A549 (cell line): ENCODE results near the gene FAS. TPM values are rescaled to one million over a fixed set of nuclear protein-coding genes. Genes with fewer than 3 reads are reported as not detected.

ENCODE experiments used
- ATAC-seq, 2 experiments: fragments of 200-7000 bp in 1 of 2; fragments of >200 bp in 1 of 2; cut with Nextera tagmentation in 1 of 2; cut with Tn5 transposase in 1 of 2; 3 replicates each; pipeline versions ENCODE4 v1.8.0 to v1.9.1; 2018 to 2020; ENCODE audit warnings: mild to moderate bottlenecking in 1 of 2, moderate library complexity in 1 of 2
- CTCF ChIA-PET: fragments of 300-600 bp; sonication (Branson Sonifier 250); formaldehyde crosslinking; extraction: SDS; loops from one replicate; lab custom pipeline; 2021; ENCODE audit warnings: antibody characterized with exemption, inconsistent platforms; lab: Yijun Ruan, JAX
- POLR2A ChIA-PET: fragments of 350-600 bp; formaldehyde crosslinking; extraction: SDS; loops from one replicate; lab custom pipeline; 2021; ENCODE audit warnings: antibody characterized with exemption, inconsistent platforms; lab: Yijun Ruan, JAX
- DNase-seq, 2 experiments: peaks; one replicate each; pipeline versions ENCODE4 v3.0.0 to v3.0.0-alpha.2; 2011 to 2016; ENCODE audit warnings: low read depth in 1 of 2, low spot score in 1 of 2
- FAIRE-seq: peaks from 2 replicates; lab custom pipeline; 2011; peaks lifted over from hg19 to GRCh38; lab: Jason Lieb, UNC
- H3K27ac ChIP-seq, 2 experiments: fragments of >200 bp; sonication (Bioruptor Twin); formaldehyde crosslinking; 3 replicates each; pipeline ENCODE4 v1.5.1; 2016 to 2017
- H3K4me1 ChIP-seq: fragments of >200 bp; sonication (Bioruptor Twin); formaldehyde crosslinking; 3 replicates; pipeline ENCODE4 v1.6.1; 2016
- H3K4me2 ChIP-seq: fragments of >200 bp; sonication (Bioruptor Twin); formaldehyde crosslinking; 3 replicates; pipeline ENCODE4 v1.6.1; 2016
- H3K4me3 ChIP-seq: fragments of >200 bp; sonication (Bioruptor Twin); formaldehyde crosslinking; 3 replicates; pipeline ENCODE4 v1.5.1; 2016
- H3K9me3 ChIP-seq: fragments of >200 bp; sonication (Bioruptor Twin); formaldehyde crosslinking; 3 replicates; pipeline ENCODE4 v1.6.1; 2016
- CHD2 ChIP-seq: fragments of 150-350 bp; IDR thresholded peaks from 2 replicates; pipeline ENCODE4 v1.6.1; 2014; ENCODE audit warnings: low read length; ENCODE audit not compliant: partially characterized antibody
- FOXS1 ChIP-seq: fragments of 250-450 bp; sonication (Bioruptor Pico); IDR thresholded peaks from 2 replicates; pipeline ENCODE4 v1.5.0; 2020; ENCODE audit warnings: mild to moderate bottlenecking, moderate library complexity
- HDAC2 ChIP-seq: fragments of 200-600 bp; sonication (generic); IDR thresholded peaks from 2 replicates; pipeline ENCODE4 v1.6.1; 2016
- HOXB13 ChIP-seq: fragments of 250-450 bp; sonication (Bioruptor Pico); IDR thresholded peaks from 2 replicates; pipeline ENCODE4 v1.5.0; 2020; ENCODE audit warnings: low read depth, mild to moderate bottlenecking, moderate library complexity
- HOXB5 ChIP-seq: fragments of 250-450 bp; sonication (Bioruptor Pico); IDR thresholded peaks from 2 replicates; pipeline ENCODE4 v1.5.0; 2020; ENCODE audit warnings: mild to moderate bottlenecking, moderate library complexity
- JUN ChIP-seq, 2 experiments: fragments of >200 bp; sonication (Bioruptor Twin); formaldehyde crosslinking; IDR thresholded peaks; 2 replicates in 1 of 2; 3 replicates in 1 of 2; pipeline ENCODE4 v1.6.1; 2016 to 2017
- KDM1A ChIP-seq: fragments of 200-600 bp; sonication (generic); IDR thresholded peaks from 2 replicates; pipeline ENCODE4 v1.6.1; 2016; ENCODE audit warnings: low read depth, mild to moderate bottlenecking
- MAFK ChIP-seq: fragments of 450-650 bp; IDR thresholded peaks from 2 replicates; pipeline ENCODE4 v1.6.1; 2014; ENCODE audit not compliant: partially characterized antibody
- NFE2L2 ChIP-seq: fragments of 150-350 bp; conservative IDR thresholded peaks from 2 replicates; pipeline ENCODE4 v1.6.1; 2014; ENCODE audit warnings: low read length
- NPAS2 ChIP-seq: fragments of 250-450 bp; sonication (Bioruptor Pico); IDR thresholded peaks from 2 replicates; pipeline ENCODE4 v1.8.0; 2022; ENCODE audit warnings: mild to moderate bottlenecking, moderate library complexity, borderline replicate concordance
- PHF8 ChIP-seq: fragments of 200-600 bp; sonication (generic); IDR thresholded peaks from 2 replicates; pipeline ENCODE4 v1.6.1; 2016; ENCODE audit warnings: low read depth, mild to moderate bottlenecking, antibody characterized with exemption, moderate library complexity, borderline replicate concordance
- RCOR1 ChIP-seq: fragments of 150-350 bp; IDR thresholded peaks from 2 replicates; pipeline ENCODE4 v1.6.1; 2014; ENCODE audit warnings: antibody characterized with exemption, low read length, low read depth
- REST ChIP-seq: fragments of 200-600 bp; sonication (generic); IDR thresholded peaks from 2 replicates; pipeline ENCODE4 v1.6.1; 2016; ENCODE audit warnings: antibody characterized with exemption, mild to moderate bottlenecking, moderate library complexity
- RNF2 ChIP-seq: fragments of 200-600 bp; sonication (generic); IDR thresholded peaks from 2 replicates; pipeline ENCODE4 v1.6.1; 2016; ENCODE audit warnings: low read depth, mild to moderate bottlenecking, antibody characterized with exemption, moderate library complexity, borderline replicate concordance
- TFCP2L1 ChIP-seq: fragments of 250-450 bp; sonication (Bioruptor Pico); IDR thresholded peaks from 2 replicates; pipeline ENCODE4 v1.5.0; 2021; ENCODE audit warnings: mild to moderate bottlenecking
- ZC3H11A ChIP-seq: fragments of 450-650 bp; IDR thresholded peaks from 2 replicates; pipeline ENCODE4 v1.6.1; 2014; ENCODE audit warnings: antibody characterized with exemption, mild to moderate bottlenecking
- ZFP36 ChIP-seq: fragments of 450-650 bp; IDR thresholded peaks from 2 replicates; pipeline ENCODE4 v1.6.1; 2014; ENCODE audit warnings: borderline replicate concordance; ENCODE audit not compliant: partially characterized antibody
- WGBS: methylation state at CpG from one replicate; pipeline ENCODE4 v1.1.6; 2017; ENCODE audit errors: missing lambda C conversion rate; 5-methylcytosine and 5-hydroxymethylcytosine counted together
- polyA plus RNA-seq, 4 experiments: library from polyadenylated mRNA; depleted of rRNA in 3 of 4; stranded (reverse); fragments of >200 nt; fragmentation: RNase III in 1 of 4; extraction: RNeasy Plus Mini Kit Qiagen cat#74134 plus additional on column Dnase treatment in 1 of 4; gene quantifications; 2 replicates in 3 of 4; 3 replicates in 1 of 4; pipeline ENCODE4 v1.2.3, GENCODE V29; 2011 to 2017
- TF ChIP-seq, protein P1 (sequence below): fragments of >200 bp; sonication (Bioruptor Twin); formaldehyde crosslinking; IDR thresholded peaks from 3 replicates; pipeline ENCODE4 v1.5.1; 2016
- TF ChIP-seq, protein P2 (sequence below): fragments of 450-650 bp; IDR thresholded peaks from 2 replicates; pipeline ENCODE4 v1.6.1; 2014; ENCODE audit warnings: antibody characterized with exemption
- TF ChIP-seq, protein P3 (sequence below): fragments of >200 bp; sonication (Bioruptor Twin); formaldehyde crosslinking; IDR thresholded peaks from 3 replicates; pipeline ENCODE4 v1.6.1; 2016

The FAS gene
- polyA plus RNA-seq, 2 of the 4 experiments (the other 2 are of a cell fraction), result 21.0 to 29.5 TPM

DNA sequence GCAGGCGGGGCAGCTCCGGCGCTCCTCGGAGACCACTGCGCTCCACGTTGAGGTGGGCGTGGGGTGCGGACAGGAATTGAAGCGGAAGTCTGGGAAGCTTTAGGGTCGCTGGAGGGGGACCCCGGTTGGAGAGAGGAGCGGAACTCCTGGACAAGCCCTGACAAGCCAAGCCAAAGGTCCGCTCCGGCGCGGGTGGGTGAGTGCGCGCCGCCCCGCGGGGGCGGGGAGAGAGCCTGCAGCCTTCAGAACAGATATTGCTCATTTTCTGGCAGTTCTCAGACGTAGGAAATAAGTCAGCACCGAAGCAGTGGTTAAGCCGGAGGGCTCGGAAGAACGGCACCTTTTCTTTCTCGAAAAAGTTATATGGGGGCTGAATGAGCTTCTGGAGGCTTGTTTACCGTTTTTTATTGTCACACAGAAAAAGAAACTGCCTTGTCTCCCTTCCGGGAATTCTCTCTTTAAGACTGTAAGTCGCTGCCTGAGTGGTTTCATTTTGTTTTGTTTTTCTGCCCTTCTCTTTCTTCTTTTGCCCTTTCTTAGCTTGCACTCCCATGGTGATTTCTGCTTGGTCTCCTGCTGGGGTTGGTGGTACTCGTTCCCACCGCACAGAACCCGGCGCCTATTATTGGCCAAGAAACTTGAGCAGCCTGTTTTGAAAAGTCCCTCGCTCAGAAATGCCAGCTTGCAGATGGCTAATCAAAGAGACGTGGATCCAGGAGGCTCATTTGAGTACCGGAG, 732 bp downstream of the FAS start (continued):
- TF ChIP-seq REST (no peak), NFE2L2 (no peak), PHF8 (peak; percentile 33; the same call in 1 of the 2 replicates), FOXS1 (CRISPR knock-in tag) (no peak), RNF2 (no peak), MAFK (peak; percentile 63), ZC3H11A (no peak)
- TF ChIP-seq, protein P1, sequence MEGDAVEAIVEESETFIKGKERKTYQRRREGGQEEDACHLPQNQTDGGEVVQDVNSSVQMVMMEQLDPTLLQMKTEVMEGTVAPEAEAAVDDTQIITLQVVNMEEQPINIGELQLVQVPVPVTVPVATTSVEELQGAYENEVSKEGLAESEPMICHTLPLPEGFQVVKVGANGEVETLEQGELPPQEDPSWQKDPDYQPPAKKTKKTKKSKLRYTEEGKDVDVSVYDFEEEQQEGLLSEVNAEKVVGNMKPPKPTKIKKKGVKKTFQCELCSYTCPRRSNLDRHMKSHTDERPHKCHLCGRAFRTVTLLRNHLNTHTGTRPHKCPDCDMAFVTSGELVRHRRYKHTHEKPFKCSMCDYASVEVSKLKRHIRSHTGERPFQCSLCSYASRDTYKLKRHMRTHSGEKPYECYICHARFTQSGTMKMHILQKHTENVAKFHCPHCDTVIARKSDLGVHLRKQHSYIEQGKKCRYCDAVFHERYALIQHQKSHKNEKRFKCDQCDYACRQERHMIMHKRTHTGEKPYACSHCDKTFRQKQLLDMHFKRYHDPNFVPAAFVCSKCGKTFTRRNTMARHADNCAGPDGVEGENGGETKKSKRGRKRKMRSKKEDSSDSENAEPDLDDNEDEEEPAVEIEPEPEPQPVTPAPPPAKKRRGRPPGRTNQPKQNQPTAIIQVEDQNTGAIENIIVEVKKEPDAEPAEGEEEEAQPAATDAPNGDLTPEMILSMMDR, result 0 out of 3 replicates have a peak, but pooled peaks have one; percentile 18

DNA sequence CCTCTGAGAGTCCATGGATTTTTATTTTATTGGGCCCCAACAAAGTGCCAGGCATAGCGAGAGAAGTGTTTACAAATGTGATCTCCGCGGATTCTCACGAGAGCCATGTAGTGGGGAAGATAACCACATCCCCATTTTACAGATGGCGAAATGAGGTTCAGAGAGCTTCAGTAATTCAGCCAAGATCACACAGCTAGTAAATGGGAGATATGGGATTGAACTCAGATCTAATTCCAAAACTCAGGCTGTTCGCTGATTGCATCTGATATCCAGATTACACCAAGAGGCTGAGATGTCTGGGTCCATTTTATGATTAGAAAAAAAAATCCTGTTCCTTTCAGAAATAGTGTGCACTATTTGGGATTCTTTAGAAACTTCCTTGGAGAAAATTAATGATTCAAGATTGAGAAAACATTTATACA, 1.3 kb downstream of the FAS start:
- H3K9me3 ChIP-seq, result no peaks in the 10 kb centered on the region
- ChIA-PET POLR2A (interaction anchor here (1.6 kb wide), 1 partner anchor 215 kb away, joined by 6 read pairs; the partner anchor contains the start of gene CH25H), CTCF (interaction anchor here (0.8 to 4.1 kb wide), 4 partner anchors 38 to 226 kb away, joined by 5 to 32 read pairs (median 12); no protein-coding TSS in a partner anchor)
- 10% methylated on average over 6 of the region's 6 CpGs for WGBS
- peak; percentile 8 to 10; a peak in 4 of 6 replicates for ATAC-seq
- no peak for TF ChIP-seq JUN (IDR thresholded peaks at IDR 0.05)
- TF ChIP-seq KDM1A, result peak; percentile 93
- TF ChIP-seq HOXB13, result no peak
- no peak for TF ChIP-seq TFCP2L1 (CRISPR knock-in tag)
- peak; percentile 72 for TF ChIP-seq ZFP36
- TF ChIP-seq, protein P2, sequence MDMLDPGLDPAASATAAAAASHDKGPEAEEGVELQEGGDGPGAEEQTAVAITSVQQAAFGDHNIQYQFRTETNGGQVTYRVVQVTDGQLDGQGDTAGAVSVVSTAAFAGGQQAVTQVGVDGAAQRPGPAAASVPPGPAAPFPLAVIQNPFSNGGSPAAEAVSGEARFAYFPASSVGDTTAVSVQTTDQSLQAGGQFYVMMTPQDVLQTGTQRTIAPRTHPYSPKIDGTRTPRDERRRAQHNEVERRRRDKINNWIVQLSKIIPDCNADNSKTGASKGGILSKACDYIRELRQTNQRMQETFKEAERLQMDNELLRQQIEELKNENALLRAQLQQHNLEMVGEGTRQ, result no peak
- peak; percentile 82; the same call in 1 of the 2 replicates for TF ChIP-seq HDAC2
- TF ChIP-seq, protein P3, sequence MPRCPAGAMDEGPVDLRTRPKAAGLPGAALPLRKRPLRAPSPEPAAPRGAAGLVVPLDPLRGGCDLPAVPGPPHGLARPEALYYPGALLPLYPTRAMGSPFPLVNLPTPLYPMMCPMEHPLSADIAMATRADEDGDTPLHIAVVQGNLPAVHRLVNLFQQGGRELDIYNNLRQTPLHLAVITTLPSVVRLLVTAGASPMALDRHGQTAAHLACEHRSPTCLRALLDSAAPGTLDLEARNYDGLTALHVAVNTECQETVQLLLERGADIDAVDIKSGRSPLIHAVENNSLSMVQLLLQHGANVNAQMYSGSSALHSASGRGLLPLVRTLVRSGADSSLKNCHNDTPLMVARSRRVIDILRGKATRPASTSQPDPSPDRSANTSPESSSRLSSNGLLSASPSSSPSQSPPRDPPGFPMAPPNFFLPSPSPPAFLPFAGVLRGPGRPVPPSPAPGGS, result no peak
- peak; percentile 80 for TF ChIP-seq REST
- TF ChIP-seq NPAS2 (CRISPR knock-in tag), result no peak
- TF ChIP-seq RCOR1, result 0 out of 2 replicates have a peak, but pooled peaks have one; percentile 60
- no peak for TF ChIP-seq HOXB5
- TF ChIP-seq, protein P1, result no peak
- peak; percentile 83 for TF ChIP-seq CHD2
- H3K4me2 ChIP-seq, result peak overlapping the region; percentile 88
- no peak for FAIRE-seq
- H3K27ac ChIP-seq, result peak overlapping the region; percentile 85 to 96
- DNase-seq, result peak in 1 of 2 experiments; percentile 17
- peak overlapping the region; percentile 59 for H3K4me3 ChIP-seq
- H3K4me1 ChIP-seq, result peaks cover 31% of the 10 kb centered on the region; the same call in 2 of the 3 replicates
